IPS-18c (cell line): ENCODE measurements around the gene SPSB3.
"Not testable (repeated sequence)": the region's sequence is repeated elsewhere in the genome, so short reads cannot be mapped to it uniquely, and the experiment has no call there.

ENCODE experiments used
- H3K4me3 ChIP-seq: 2 replicates; pipeline ENCODE4 v1.7.0; 2013; ENCODE audit warnings: low read depth, mild to moderate bottlenecking, low read length, moderate library complexity; ENCODE audit not compliant: insufficient read depth
- H3K9me3 ChIP-seq: one replicate; pipeline ENCODE4 v1.6.1; 2013; ENCODE audit warnings: mild to moderate bottlenecking, low read length, moderate library complexity; ENCODE audit not compliant: control insufficient read depth, insufficient read depth

The SPSB3 gene

DNA sequence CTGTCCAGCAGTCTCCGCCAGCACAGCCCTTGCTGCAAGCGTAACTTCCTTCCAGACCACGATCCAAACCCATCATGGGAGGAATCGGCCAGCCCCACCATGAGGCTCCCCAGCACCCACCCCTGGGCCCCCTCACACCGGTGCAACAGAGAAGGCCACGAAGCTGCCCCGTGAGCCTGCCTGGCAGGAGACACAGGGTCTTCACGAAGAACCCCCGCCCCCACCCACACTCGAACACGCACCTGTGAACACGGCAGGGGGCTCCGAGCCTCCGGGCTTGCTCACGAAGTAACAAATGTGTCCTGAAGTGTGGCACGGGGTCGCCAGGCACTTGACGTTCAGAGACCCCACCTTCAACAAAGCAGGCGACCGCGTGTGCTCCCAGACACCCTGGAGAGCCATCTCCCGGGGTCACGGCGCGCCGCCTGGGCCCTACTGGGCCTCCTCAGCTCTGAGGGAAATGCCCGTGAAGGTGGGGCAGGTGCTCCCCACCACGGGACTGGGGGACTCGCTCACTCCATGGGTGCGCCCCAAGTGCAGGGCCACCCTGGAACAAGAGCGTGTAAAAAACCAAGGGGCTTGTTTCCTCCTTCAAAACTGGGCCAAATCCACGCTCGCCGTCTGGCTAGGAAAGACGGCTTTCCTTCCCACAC lies 36.6 kb upstream of the SPSB3 start:
- H3K9me3 ChIP-seq = no peaks in the 10 kb centered on the region

DNA sequence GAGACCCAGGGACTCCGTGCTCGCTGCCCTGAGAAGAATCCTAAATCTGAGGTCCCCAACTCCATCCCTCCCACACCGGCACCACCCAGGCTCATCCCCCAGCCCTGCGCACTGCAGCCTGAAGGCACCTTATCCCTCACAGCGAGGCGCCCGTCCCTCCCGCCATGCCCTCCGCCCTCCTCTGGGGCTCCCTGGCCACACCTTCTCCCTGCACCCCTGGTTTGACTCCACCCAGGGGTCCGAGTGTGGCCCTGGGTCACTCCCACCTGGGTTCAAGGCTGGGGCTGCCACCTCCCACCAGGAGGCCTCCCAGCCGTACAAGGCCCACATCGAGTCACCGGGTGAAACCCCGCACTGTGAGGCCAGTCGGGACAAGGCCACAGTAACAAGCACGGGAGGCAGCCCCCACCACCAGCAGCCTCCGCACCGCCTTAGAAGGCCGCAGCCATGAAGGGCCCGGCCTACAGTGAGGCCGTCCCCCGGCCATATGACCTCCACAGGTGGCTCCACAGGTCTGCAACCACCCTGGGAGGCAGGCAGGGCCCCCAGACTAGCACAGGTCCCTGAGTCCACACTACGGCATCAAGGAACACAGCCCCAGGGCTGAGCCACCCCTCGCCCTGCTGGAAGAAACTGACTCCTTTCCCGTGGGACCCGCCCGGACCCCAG lies 36.0 kb upstream of the SPSB3 start:
- Histone ChIP-seq H3K9me3 (no peaks in the 10 kb centered on the region), H3K4me3 (no peak overlapping the region)

More for the DNA sequence above, 36.6 kb upstream of the SPSB3 start:
- H3K4me3 ChIP-seq = no peak overlapping the region

DNA sequence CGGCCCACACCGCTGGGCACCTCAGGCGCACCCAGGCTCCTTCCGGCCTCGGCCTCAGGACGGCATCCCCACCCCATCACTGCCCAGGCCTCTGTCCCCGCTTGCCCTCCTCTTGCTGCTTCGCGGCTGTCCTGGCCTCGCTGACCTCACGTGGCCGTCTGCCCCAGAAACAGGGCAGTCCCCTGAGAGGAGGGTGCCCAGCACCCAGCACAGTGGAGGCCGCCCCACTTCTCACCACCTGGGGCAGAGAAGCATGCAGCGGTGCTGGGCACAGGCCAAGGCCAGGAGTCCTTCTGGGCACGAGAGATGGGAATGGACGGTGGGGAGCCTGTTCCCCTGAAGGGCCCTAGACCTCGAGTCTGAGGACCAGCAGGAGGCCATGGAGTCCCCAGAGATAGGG lies 35.3 kb upstream of the SPSB3 start:
- no peak overlapping the region for H3K4me3 ChIP-seq
- no peaks in the 10 kb centered on the region for H3K9me3 ChIP-seq

DNA sequence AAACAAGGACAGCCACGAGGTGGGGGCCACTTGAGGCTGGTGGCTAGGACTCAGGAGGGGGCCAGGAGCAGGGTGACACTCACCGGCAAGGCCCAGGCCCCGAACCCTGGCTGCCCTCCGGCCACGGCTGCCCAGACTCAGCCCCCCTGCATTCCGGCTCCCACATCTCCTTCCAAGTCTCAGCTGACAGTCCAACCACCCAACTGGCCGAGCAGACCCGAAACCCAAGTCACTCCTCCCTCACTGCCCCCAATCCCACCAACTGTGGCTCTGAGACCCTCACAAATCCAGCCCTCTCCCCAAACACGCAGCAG lies 34.9 kb upstream of the SPSB3 start:
- no peak overlapping the region for H3K4me3 ChIP-seq
- no peaks in the 10 kb centered on the region for H3K9me3 ChIP-seq

GRCh38 chr16:1816396-1817275 lies 34.3 kb upstream of the SPSB3 start:
- no peaks in the 10 kb centered on the region for H3K9me3 ChIP-seq

GRCh38 chr16:1815461-1815860 lies 33.1 kb upstream of the SPSB3 start:
- Histone ChIP-seq H3K4me3 (no peak overlapping the region), H3K9me3 (no peaks in the 10 kb centered on the region)

More at GRCh38 chr16:1816396-1817275, 34.3 kb upstream of the SPSB3 start:
- no peak overlapping the region for H3K4me3 ChIP-seq

GRCh38 chr16:1812732-1813163 lies 30.4 kb upstream of the SPSB3 start:
- no peaks in the 10 kb centered on the region for H3K9me3 ChIP-seq

DNA sequence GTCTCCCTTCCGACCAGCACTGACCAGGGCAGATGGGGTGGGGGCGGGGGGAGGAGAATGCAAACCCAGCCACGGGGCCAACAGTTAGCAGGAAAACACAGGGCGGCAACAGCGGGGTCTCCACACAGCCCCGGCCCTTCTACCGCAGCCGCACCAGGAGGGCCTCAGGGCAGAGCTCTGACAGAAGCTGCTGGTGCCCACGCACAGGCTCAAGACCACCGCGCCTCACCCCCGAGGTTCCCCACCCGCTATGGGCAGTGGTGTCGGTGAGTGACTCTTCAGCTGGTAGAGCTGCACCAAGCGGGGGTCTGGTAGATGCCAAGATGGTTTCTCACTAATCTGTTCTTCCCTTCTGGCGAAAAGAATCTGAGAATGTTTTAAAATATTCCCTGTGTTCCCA lies 28.2 kb upstream of the SPSB3 start:
- Histone ChIP-seq H3K9me3 (peaks cover 4% of the 10 kb centered on the region), H3K4me3 (no peak overlapping the region)

More at GRCh38 chr16:1812732-1813163, 30.4 kb upstream of the SPSB3 start:
- H3K4me3 ChIP-seq = no peak overlapping the region

GRCh38 chr16:1810106-1810505 lies 27.7 kb upstream of the SPSB3 start:
- H3K9me3 ChIP-seq = peaks cover 4% of the 10 kb centered on the region
- H3K4me3 ChIP-seq = no peak overlapping the region

- H3K4me3 ChIP-seq = no peak overlapping the region
These were observed 27.0 kb upstream of the SPSB3 start for GRCh38 chr16:1809281-1809801.

GRCh38 chr16:1808691-1809090 lies 26.3 kb upstream of the SPSB3 start:
- H3K9me3 ChIP-seq = peaks cover 4% of the 10 kb centered on the region
- H3K4me3 ChIP-seq = no peak overlapping the region

More at GRCh38 chr16:1809281-1809801, 27.0 kb upstream of the SPSB3 start:
- peaks cover 4% of the 10 kb centered on the region for H3K9me3 ChIP-seq

DNA sequence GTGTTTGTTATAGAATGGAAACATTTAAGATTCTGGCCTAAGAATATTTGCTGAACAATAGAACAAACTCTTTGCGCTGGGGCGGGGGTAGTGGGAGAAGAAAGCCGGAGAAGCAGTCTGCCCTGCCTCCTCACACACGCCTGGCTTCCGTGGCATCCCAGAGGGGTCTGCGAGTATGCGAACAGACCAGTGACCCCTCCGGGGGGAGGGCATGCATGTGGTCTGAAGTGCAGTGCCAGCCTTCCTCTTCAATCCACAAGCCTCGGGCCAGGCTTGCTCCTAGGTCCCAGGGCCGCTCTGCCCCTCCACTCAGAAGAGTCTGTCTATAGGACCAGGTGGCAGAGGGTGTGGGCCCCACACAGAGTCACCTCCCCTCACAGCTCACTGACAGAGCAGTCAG lies 25.3 kb upstream of the SPSB3 start:
- H3K4me3 ChIP-seq = no peak overlapping the region
- peaks cover 4% of the 10 kb centered on the region for H3K9me3 ChIP-seq

- H3K9me3 ChIP-seq = peaks cover 5% of the 10 kb centered on the region
These were observed 18.3 kb upstream of the SPSB3 start for GRCh38 chr16:1800701-1801100.

DNA sequence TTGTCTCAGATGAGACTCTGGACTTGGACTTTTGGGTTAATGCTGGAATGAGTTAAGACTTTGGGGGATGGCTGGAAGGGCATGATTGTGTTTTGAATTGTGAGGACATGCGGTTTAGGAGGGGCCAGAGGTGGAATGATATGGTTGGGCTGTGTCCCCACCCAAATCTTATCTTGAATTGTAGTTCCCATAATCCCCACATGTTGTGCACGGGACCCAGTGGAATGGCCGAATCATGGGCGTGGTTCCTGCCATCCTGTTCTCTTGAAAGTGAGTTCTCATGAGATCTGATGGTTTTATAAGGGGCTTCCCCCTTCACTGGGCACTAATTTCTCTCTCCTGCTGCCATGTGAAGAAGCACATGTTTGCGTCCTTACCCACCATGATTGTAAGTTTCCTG lies 16.9 kb upstream of the SPSB3 start:
- not testable (repeated sequence) for H3K9me3 ChIP-seq, H3K4me3 ChIP-seq

More at GRCh38 chr16:1800701-1801100, 18.3 kb upstream of the SPSB3 start:
- no peak overlapping the region for H3K4me3 ChIP-seq

DNA sequence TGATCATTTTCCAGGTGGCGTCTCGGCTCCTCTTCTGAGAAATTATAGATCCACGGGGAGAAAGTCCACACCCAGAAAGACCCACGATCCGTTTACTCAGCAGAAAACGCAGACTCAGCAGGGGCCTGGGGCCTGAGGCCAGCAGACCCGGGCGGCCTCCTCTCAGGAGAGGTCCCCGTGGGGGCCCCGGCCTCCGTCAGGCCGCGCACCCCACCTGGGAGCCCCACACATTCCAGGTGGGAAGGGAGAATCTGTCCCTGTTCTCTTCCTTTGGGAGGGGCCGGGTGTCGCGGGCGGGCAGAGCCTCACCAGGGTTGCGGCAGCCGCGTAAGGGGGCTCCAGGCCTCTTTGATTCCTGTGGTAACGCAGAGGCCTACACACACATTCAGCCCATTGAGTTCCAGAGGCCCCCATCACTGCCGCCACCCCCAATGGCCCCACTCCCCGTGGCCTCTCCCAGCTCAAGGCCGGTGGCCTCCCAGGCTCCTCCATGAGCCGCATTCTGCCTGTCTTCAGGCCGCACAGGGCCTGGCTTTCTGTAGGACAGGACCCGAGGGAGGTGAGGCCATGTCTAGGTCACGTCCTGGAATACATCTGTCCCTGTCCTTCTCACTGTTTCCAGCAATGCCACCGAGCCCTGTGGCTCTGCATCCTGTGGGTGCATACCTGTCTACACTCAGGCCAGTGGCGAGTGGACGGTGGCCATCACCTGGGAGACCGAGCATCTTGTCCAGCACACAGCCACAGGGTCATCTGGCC lies 12.7 kb upstream of the SPSB3 start:
- Histone ChIP-seq H3K4me3 (no peak overlapping the region), H3K9me3 (peaks cover 3% of the 10 kb centered on the region)

DNA sequence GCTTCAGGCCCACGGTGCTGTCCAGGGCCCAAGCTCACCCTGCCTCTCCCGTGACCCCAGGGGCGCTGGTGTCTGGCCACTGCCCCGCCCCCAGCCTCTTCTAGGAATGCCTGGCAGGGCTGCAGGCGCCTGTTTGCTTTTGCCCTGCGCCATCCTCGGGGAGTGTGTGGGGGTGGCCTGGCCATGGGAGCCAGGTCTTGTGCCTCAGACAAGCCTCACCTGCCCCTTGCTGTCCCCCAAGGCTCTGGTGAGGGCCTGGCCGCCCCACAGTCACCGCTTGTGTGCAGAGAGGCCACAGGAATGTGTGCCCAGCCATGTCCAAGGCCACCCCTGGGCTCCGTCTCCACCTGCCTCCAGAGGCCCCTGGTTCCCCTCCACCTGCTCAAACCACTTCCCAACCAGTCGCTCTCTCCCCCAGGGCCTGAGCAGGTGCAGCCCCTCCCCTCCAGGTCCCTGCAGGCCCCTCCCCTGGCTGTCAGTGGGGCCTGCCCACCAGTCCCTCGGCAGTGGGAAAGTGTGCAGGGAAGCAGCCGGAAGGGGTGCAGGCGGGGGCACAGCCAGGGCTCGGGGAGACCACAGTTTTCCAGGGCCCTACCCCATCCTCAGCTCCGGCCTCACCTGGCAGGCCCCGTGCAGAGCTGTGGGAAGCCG lies 12.0 kb upstream of the SPSB3 start:
- H3K4me3 ChIP-seq = no peak overlapping the region
- peaks cover 3% of the 10 kb centered on the region for H3K9me3 ChIP-seq
